UCSD-AML1 (cell line): Measurements from ENCODE around the gene MICB.
"Not testable (repeated sequence)": the region's sequence is repeated elsewhere in the genome, so short reads cannot be mapped to it uniquely, and the experiment has no call there.

Experiments
- DNase-seq: peaks from one replicate; lab custom pipeline; 2025; ENCODE audit not compliant: unreplicated experiment; lab: John Stamatoyannopoulos, UW

Gene MICB

GRCh38 chr6:31498748-31499147, 803 bp downstream of the MICB start:
- no peak for DNase-seq

- not testable (repeated sequence) for DNase-seq
Observed at GRCh38 chr6:31499648-31500047, 1.7 kb downstream of the MICB start.

GRCh38 chr6:31502586-31502985, 4.6 kb downstream of the MICB start:
- DNase-seq, result no peak

GRCh38 chr6:31509036-31509435, 11.1 kb downstream of the MICB start:
- not testable (repeated sequence) for DNase-seq

GRCh38 chr6:31510007-31510406, 12.1 kb downstream of the MICB start:
- DNase-seq, result no peak

- no peak for DNase-seq
Observed at GRCh38 chr6:31513456-31514165, 15.7 kb downstream of the MICB start.

DNA sequence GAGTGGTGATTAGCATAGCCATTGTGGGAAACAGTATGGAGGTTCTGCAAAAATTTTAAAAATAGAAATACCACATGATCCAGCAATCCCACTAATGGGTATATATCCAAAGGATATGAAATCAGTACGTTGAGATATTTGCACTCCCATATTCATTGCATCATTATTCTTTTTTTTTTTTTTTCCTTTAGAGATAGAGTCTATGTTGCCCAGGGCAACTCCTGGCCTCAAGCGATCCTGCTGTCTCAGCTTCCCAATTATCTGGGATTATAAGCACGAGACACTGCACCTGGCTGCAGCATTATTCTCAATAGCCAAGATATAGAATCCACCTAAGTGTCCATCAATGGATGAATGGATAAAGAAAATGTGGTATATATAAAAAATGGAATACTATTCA, 23.9 kb downstream of the MICB start:
- no peak for DNase-seq

GRCh38 chr6:31525553-31525931, 27.6 kb downstream of the MICB start:
- DNase-seq, result no peak

- DNase-seq, result peak; percentile 43
Observed at GRCh38 chr6:31525932-31526591, 28.1 kb downstream of the MICB start.

- no peak for DNase-seq
Observed at GRCh38 chr6:31528307-31528777, 30.4 kb downstream of the MICB start.

- DNase-seq, result no peak
Observed at GRCh38 chr6:31528821-31529328, 30.9 kb downstream of the MICB start, which contains the start of gene MCCD1. TSS of gene MCCD1 (plus strand) at chr6:31528962. CDS start at chr6:31529015, 53 bp downstream.

GRCh38 chr6:31529329-31530150, 31.6 kb downstream of the MICB start:
- DNase-seq, result peak; percentile 15

- no peak for DNase-seq
Observed at GRCh38 chr6:31530659-31531058, 32.7 kb downstream of the MICB start.

DNA sequence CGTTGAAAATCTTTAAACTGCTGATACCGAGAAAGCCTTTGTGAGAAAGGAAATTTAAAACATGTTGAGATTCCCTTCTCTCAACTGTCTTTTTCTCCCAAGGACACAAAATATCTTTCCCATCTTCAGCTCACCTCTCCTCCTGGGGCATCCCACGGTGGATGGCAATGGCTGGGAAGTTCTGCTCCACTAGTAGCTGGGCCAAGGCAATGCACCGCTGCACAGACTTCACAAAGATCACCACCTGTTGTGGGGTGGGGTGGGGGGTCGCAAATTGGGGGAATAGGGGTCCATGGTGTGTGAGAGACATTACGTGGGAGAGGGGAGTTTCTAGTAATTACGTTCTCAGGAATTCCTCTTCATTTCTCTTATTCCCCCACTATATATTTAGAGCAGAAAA, 33.2 kb downstream of the MICB start:
- no peak for DNase-seq

DNA sequence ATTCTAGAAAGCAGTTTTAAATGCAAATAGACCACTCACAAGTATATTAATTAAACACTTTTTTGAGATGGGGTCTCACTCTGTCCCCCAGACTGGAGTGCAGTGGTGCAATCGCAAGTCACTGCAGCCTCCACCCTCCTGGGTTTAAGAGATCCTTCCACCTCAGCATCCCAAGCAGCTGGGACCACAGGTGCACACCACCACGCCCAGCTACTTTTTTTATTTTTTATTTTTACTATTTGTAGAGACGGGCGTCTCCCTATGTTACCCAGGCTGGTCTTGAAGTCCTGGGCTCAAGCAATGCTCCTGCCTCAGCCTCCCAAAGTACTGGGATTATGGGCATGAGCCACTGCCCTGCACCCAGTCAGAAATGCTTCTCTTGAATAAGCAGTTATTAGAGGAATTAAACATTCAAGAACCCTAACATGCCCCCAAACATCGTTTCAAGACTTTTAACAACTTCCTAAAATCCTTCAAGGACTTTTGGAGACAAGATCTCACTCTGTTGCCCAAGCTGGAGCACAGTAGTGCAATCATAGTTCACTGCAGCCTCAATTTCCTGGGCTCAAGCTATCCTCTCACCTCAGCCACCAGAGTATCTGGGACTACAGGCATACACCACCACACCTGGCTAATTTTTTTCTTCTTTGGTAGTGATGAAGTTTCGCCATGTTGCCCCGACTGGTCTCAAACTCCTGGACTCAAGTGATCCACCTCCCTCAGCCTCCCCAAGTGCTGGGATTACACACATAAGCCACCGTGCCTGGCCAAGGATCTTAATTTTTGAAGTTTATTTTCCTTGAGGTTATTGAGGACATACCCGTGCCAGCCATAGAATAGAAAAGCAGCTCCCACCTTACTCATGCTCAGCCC, 34.1 kb downstream of the MICB start:
- no peak for DNase-seq

GRCh38 chr6:31532644-31533454, 34.9 kb downstream of the MICB start:
- DNase-seq, result no peak

GRCh38 chr6:31533455-31533841, 35.5 kb downstream of the MICB start:
- DNase-seq, result no peak

- DNase-seq, result no peak
Observed at GRCh38 chr6:31534011-31534410, 36.1 kb downstream of the MICB start.

GRCh38 chr6:31534521-31535040, 36.6 kb downstream of the MICB start:
- no peak for DNase-seq
